GM15510 (cell line): Measurements from ENCODE around the gene SPATA6.

ENCODE experiments used
- POLR2A ChIP-seq: IDR thresholded peaks from 3 replicates; pipeline ENCODE4 v1.6.1; 2011; ENCODE audit warnings: borderline replicate concordance; ENCODE audit not compliant: insufficient read length; ENCODE audit errors: extremely low read depth

The SPATA6 gene

DNA sequence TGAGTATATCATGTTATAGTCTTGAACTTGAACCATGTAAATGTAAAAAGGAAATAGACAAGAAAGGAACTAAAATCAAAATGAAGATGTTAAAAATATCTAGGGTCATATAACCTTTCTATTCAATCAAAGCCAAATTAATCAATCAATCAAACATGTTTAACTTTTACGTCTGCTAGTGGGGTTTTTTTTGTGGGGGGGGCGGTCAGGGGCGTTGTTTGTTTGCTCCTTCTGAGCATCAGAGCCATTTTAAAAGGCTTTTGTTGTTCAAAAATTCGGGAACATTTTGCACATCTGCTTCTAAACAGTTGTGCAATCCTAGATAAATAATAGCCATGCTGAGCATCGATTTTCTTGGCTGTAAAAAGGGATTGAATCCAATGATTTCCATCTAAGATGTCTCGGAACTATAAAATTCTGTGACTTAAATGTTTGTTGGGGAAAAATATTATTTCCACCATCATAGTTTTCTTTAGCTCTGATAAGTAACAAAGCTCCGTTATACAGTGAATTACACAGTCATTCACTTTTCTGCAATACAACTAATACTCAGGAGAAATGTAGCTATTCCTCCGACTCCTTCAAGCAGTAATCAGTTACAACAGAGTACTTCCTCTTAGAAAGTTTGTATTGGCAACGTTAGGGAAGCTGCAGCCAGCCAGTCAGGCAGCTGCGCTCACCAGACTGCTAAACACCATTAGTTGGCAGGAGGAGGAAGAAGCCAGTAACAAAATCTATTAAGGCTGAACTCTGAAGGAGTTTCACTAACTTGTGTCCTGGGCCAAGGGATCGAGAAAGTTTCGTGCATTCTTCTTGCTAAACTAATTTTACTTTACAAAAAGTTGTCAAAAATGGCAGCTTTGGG, 2.2 kb downstream of the SPATA6 start:
- no peak for TF ChIP-seq POLR2A

- TF ChIP-seq POLR2A: no peak
Measured at GRCh38 chr1:48466594-48466993, 5.4 kb downstream of the SPATA6 start.

DNA sequence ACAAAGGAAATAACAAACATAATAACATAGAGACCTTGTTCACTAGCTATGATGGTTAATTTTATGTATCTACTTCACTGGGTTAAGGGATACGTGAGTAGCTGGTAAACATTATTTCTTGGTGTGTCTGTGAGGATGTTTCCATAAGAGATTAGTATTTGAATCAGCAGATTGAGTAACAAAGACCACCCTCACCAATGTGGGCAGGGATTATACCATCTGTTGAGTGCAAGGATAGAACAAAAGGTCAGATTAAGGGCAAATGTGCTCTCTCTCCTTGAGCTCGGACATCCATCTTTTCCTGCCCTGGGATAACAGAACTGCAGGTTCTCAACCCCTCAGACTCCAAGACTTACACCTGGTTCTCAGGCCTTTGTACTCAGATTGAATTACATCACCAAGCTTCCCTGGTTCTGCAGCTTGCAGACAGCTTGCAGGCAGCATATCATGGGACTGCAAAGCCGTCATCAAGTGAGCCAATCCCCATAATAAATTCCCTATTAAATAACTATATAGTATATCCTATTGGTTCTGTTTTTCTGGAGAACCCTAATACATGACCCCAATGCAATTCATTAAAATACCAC, 9.2 kb downstream of the SPATA6 start:
- no peak for TF ChIP-seq POLR2A

DNA sequence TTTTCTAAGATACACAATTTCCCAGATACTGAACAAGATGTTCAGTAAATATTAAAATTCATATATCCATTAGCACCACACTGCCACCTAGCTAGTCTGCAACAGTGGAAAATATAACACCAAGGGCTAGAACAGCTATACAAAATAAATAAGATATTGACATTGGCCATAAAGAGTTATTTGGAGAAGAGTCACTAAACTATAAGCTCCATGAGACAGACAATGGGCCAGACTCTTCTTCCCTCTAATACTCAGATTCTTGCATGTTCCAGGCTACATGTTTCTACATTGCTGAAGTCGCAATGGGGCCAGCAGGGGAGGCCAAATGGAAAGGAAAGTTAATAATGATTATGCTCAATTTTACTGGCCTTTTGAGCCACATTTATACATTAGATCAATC, 21.5 kb downstream of the SPATA6 start:
- no peak for TF ChIP-seq POLR2A

GRCh38 chr1:48448932-48449331, 23.1 kb downstream of the SPATA6 start:
- no peak for TF ChIP-seq POLR2A

GRCh38 chr1:48442864-48443619, 29.0 kb downstream of the SPATA6 start:
- TF ChIP-seq POLR2A: no peak

DNA sequence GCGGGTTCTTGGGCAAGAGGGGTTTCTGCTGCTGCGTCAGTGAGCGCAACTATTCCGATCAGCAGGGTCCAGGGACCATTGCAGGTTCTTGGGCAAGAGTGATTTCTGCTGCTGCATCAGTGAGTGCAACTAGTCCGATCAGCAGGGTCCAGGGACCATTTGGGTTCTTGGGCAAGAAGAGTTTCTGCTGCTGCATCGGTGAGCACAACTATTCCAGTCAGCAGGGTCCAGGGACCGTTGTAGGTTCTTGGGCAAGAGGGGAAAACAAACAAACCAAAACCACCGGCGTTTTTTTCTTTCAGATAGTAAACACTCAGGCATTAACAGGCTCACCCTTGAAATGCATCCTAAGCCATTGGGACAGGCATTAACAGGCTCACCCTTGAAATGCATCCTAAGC, 32.6 kb downstream of the SPATA6 start:
- TF ChIP-seq POLR2A: no peak

DNA sequence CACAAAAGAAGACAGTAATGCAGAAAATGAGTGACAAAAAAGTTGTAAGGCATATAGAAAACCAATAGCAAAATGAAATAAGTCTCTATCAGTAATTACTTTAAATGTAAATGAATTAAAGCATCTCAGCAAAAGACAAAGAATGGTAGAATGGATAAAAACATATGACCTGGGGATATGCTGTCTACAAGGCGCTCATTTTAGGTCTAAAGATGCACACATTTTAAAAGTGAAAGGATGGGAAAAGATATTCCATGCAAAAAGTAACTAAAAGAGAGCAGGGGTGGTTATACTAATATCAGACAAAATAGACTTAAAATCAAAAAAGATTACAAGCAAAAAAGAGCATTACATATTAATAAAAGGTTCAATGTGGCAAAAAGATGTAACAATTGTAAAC, 41.2 kb downstream of the SPATA6 start:
- no peak for TF ChIP-seq POLR2A

GRCh38 chr1:48422009-48422408, 50.0 kb downstream of the SPATA6 start:
- no peak for TF ChIP-seq POLR2A

DNA sequence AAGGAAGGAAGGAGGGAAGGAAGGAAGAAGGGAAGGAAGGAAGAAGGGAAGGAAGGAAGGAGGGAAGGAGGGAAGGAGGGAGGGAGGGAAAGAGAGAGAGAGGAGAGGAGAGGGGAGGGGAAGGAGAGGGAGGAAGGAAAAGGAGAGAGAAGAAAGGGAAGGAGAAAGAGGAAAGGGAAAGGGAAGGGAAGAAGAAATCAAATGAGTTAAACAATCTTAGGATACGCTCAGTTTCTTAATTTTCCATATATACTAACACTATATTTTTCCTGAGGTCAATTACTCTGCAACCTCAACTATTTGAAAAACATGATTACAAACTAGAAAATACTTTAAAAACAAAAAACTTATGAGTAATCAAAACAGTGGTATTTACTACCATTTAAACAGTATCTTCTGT, 53.3 kb downstream of the SPATA6 start:
- TF ChIP-seq POLR2A: no peak

DNA sequence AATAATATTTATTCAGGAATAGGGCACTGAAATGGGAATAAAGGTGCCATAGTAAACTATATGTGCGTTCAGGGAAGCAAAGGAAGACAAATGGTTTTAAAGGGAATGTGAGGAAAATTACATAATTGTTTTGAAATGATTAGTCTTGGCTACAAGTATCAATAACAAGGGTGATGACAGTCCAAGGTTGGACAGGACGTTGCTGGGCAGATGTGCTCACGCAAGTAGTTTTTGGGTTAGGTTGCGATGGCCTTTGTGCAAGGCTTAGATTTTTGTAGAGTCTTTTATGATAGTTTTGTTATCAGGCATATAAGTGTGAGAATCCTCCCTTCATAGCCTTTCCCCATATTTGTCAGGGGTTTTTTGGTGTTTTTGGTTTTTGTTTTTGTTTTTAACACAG, 57.0 kb downstream of the SPATA6 start:
- TF ChIP-seq POLR2A: no peak

DNA sequence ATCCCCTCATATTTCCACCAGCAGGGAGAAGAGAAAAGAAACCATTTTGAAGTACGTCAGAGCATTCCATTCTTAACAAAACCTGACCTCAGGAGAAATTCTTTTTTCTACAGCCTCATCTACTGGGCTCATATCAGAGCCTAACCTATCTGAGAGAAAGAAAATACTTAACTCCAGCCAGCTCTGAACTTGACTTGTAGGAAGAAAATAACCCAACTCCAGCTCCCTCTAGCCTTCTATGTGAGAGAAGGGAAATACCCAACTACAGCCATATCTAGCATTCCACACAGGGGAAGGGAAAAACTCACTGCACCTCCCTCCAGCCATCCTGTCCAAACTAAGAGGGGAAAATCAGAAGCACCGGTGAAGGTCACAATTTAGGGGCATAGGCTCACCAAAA, 57.7 kb downstream of the SPATA6 start:
- no peak for TF ChIP-seq POLR2A

- TF ChIP-seq POLR2A: no peak
Measured at GRCh38 chr1:48405940-48406339, 66.1 kb downstream of the SPATA6 start.

DNA sequence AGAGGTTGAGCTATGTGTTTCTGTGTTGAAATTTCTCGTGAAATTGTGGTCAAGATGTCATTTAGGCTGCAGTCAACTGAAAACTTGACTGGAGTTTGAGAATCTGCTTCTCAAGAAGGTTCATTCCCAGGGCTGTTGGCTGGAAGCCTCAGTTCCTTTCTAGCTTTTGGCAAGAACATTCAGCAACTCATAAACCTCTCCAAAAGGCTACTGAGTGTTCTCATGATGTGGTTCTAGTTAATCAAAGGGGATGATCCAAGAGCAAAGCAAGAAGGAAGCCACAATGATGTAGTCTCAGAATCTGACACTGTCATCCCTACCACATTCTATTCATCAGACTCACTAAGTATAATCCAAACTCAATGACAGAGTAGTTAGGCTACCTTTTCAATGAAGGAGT, 66.6 kb downstream of the SPATA6 start:
- no peak for TF ChIP-seq POLR2A

DNA sequence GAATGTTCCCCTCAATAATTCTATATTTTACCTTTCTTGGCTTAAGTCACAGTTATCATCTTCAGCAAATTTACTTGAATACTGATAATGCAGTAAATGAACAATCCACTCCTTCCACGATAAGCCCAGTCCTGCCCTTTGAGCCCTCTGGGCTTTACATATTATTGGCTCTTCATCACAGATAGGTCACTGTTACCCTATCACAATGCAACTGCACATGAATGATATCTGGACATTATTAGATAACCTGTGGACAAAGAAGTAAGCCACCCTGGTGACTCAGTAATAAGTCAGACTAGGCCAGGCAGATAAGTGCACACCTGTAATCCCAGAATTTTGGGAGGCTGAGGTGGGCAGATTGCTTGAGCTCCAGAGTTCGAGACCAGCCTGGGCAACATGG, 69.4 kb downstream of the SPATA6 start:
- TF ChIP-seq POLR2A: no peak
